NOMO-1 treated with dmso at 0.1 percent for 144 hours (cell line): Measurements from ENCODE around the gene DACH1.

ENCODE experiments used
- DNase-seq: peaks from one replicate; lab custom pipeline; 2025; ENCODE audit not compliant: unreplicated experiment; lab: John Stamatoyannopoulos, UW

The DACH1 gene

GRCh38 chr13:71830736-71831135 lies 36.3 kb downstream of the DACH1 start:
- DNase-seq: no peak

GRCh38 chr13:71830323-71830722 lies 36.7 kb downstream of the DACH1 start:
- DNase-seq: no peak

- no peak for DNase-seq
These were observed 37.5 kb downstream of the DACH1 start for GRCh38 chr13:71829547-71829946.

DNA sequence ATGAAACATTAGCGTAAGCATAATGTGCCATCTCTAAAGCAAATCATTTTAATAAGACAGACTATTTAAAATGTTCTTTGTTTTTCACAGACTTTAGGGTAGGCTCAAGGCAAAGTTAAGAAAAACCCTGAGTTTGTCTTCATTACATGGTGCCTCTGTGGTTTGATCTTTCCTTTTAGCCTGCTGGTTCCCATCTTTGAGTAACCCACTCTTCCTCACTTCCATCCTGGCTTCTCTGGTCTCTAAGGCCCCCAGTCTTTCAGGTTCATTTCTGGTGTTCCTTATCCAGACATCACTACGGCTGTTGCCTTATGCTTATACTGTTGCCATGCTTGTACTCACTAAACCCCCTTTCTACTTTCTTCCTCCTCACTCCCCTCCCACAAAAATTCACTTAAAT lies 38.4 kb downstream of the DACH1 start:
- DNase-seq: no peak

DNA sequence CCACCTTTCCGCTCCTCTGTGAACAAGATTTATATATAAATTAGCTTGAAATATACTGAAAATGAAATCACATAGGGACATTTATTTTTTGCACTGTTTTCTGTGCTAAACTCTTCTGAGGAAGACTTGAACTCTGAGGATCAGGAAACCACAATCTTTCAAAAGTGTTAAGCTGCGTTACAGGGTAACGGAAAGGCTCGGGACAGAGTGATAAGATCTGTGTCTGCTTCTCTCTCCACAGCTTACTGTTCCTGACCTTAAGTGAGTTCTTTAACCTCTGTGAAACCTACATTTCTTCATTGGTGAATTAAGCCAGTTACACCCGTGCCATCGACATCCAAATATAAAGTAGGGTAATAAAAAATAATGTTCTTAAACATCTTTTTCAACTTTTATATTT lies 38.9 kb downstream of the DACH1 start:
- DNase-seq: no peak

GRCh38 chr13:71827241-71827640 lies 39.8 kb downstream of the DACH1 start:
- no peak for DNase-seq

DNA sequence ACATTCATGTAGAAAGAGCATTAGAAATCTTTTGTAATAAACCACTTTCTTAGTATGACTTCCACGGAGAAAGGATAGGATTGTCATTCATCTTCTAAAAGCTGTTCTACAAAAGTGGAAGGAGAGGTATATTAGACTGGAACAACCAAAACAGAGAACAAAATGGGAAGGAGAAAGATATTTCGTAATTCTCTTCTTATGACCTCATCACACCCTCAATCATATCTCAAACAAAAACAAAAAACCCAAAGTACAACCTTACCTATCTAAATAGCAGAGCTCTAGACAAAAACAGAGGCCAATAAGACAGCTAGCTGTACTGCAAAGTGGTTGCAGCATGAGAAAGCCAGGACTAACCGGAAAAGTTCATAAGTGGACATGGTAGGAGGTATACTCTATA lies 46.3 kb downstream of the DACH1 start:
- DNase-seq: no peak

GRCh38 chr13:71817335-71817734 lies 49.7 kb downstream of the DACH1 start:
- DNase-seq: no peak

DNA sequence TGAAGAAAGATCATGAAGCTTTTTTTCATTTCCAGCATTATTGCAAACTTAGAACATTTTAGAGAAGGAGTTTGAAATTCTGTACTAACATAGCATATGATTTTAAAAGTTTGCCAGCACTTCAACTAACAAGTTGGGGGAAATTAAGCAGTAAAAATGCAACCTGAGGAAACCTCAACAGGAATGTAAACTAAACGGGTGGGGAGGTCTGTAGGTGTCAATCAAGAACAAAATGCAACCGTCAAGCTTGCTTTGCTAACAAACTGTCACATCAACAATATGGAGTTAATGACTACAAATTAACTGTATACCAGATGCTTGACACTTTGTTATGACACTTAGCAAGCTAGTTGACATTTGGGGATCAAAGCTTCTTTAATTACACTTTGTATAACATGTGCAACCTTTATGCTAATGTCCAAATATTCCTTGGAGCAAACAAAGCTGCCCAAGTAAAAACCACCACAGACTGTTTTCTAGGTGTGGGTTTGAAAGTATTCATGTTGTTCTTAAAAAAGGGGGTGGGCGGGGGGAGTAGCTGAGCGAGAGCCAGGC lies 52.1 kb downstream of the DACH1 start:
- DNase-seq: no peak

DNA sequence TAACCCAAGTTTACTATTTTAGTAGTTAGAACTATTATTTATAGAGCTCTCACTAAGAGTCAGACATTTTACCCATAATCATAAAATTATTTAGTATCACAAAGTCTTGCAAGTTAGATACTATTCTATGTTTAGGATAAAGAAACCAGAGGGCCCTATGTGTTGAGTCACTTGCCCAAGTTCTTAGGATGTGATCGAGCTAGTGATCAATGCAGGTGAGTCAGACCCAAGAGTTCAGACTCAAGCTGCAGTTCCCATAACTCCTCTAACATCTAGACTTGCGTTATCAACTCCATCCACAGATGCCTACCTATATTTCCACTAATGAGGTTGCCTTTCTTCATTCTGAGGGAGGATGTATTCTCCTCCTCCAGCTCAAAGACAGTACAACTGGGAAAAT lies 53.8 kb downstream of the DACH1 start:
- no peak for DNase-seq

- DNase-seq: no peak
These were observed 55.7 kb downstream of the DACH1 start for GRCh38 chr13:71811344-71811743.

DNA sequence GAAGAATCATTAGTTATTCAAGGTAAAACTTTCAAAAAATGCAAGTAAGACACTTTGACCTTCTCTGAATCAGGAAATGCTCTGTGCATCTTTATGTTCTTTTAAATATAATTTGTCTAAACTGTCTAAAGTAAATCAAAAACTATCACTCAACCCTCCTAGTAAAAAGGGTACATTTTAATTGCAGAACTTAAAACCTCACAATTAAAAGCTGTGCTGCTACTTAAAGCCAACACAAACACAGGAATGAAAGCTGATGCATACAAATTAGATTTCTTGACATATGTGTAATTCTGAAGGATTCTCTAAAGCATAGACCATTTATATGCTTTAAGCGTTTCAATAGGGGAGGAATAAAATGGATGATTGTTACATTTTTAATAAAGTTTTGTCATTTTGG lies 58.3 kb downstream of the DACH1 start:
- DNase-seq: no peak

GRCh38 chr13:71806886-71807285 lies 60.1 kb downstream of the DACH1 start:
- DNase-seq: no peak

- DNase-seq: no peak
These were observed 63.9 kb downstream of the DACH1 start for GRCh38 chr13:71803066-71803465.

DNA sequence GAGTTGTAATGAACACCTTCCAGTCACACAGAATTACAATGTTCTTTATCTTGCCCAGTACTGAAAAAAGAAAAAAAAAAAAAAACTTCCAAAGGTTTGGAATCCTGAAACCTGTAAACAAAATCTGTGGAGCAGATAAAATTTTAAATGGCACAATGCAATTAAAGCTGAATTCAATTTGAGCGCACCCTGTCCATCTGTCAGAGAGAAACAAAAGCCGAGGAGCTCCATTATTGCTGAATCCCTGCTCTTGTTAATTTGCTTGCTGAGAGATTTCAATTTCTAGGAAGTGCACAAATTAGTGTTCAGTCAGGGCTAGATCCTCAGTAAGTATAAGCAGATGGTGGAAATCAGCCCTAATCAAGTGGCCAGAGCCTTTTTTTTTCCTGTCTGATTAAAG lies 65.2 kb downstream of the DACH1 start:
- no peak for DNase-seq

DNA sequence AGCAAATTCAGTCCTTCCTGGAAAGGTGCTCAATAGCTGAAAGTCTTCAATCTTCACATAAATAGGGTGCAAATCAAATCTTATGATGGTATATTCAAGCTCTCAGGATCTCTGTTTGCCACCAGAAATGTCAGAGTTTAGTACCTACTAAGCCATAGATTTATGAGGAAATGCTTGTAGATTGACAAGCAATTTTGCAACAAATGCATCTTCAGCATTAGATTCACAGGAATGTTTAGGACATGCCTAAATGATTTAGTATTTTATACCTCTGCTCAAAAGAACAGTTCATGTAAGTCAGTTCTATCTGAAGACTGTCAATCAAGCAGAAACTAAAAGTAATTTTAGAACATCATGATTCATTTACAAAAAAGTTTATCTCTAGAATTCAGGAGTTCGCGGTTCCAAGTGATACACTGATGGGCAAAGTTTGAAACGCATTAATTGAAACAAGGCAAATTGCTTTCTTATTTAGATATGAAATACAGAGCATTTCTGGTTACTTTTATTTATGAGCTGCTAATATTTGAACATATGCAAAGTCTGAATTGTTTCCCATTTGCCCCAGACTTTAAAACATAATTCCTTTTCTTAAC lies 65.7 kb downstream of the DACH1 start:
- DNase-seq: no peak

DNA sequence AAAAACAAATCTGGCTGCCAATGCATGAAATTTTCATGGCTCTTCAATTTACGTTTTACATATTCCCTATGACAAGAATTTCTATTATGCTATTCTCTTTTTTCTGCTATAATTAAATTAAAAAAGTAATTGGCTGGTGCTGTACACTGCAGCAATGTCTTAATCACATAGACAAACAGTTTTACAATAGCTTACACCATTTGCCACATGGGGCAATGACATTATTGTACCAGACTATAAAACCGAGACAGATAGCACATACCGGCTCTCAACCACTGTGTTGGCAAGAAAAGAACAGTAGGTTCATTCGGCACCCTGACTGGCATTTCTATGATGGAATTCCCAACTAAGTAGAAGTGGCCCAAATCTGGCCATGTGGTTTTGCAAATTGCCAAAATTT lies 67.7 kb downstream of the DACH1 start:
- no peak for DNase-seq

DNA sequence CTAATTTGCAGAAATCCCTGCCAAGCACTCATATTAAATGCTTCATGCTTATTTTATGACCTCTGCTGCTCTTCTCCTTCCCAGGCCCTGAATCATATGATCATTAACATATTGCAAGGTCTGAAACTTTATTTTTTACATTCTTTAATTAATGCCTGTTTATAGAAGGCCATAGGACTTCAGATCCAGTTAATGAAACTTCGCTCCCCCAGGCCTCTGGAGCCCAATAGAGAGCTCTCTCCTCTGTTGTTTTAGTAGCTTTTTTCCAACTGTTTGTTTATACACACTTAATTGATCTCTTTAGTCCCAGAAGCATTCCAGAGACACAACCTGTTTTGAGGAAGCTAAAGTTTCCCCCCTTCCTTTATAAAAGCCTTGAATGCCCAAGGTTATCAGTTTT lies 68.3 kb downstream of the DACH1 start:
- DNase-seq: no peak

DNA sequence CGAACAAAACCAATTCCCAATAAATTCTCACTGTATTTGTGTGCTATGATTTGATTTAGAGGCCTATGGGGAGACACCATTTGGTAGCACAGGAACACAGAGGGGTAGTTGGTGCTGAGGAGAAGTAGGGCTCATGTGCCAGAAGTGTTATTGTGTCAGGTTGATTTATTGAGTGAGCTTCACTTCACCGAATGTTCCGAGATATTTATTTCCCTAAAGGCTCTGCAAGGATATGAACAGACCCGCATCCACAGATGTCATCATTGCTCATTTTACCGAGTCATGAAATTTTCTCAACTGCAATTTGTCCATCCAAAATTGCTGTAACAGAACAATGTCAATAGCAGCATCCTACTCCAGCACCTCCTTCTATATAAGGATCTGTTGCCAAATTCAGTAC lies 69.5 kb downstream of the DACH1 start:
- peak; percentile 71 for DNase-seq

GRCh38 chr13:71789693-71790329 lies 77.2 kb downstream of the DACH1 start:
- no peak for DNase-seq

DNA sequence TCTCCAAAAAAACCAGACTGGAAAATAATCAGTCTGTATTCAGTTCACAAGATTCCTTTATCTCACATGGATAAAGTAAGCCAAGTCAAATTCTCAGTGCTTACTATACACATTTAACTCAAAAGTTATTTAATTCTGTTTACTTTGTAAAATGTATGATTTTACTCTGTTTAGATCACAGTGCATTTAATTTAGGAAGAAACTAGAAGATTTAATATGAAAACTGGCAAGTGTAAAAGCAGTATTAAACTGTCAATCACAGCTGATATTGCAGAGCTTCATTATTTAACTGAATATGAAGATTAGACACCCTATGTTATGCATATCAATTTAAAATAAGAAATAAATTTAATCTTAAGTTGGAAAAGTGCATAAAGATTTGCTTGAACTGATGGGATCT lies 78.0 kb downstream of the DACH1 start:
- no peak for DNase-seq

GRCh38 chr13:71787414-71787813 lies 79.6 kb downstream of the DACH1 start:
- no peak for DNase-seq

GRCh38 chr13:71786875-71787274 lies 80.1 kb downstream of the DACH1 start:
- no peak for DNase-seq
